Lung (tissue), 12 donors: ENCODE results near the gene LRRC8C. TPM values are rescaled to one million over a fixed set of nuclear protein-coding genes. Genes with fewer than 3 reads are reported as not detected.

Experiments used
- ATAC-seq: fragments of 200-7000 bp; cut with Tn5 transposase; one replicate; pipeline ENCODE4 v1.9.1; 2020; ENCODE audit warnings: moderate number of reproducible peaks; ENCODE audit not compliant: insufficient read depth, low FRiP score
- DNase-seq, 3 donors: peaks; one replicate each; pipeline ENCODE4 v3.0.0-alpha.2; 2013 to 2017
- H3K27ac ChIP-seq, 2 donors: one replicate each; pipeline ENCODE4 v1.5.1; 2013; ENCODE audit warnings: mild to moderate bottlenecking in 2 of 2, moderate library complexity in 2 of 2, control low read depth in 1 of 2, inconsistent platforms in 1 of 2, low read depth in 1 of 2, low read length in 1 of 2
- H3K27me3 ChIP-seq, 3 donors: one replicate each; pipeline ENCODE4 v1.5.1; 2013; ENCODE audit warnings: low read length in 2 of 3; ENCODE audit not compliant: control insufficient read depth in 3 of 3, insufficient read depth in 3 of 3
- H3K36me3 ChIP-seq, 4 donors: one replicate each; pipeline ENCODE4 v1.5.1; 2013; ENCODE audit warnings: low read length in 4 of 4, mild to moderate bottlenecking in 1 of 4, moderate library complexity in 1 of 4; ENCODE audit not compliant: control insufficient read depth in 4 of 4, insufficient read depth in 4 of 4
- H3K4me1 ChIP-seq, 5 donors: one replicate each; pipeline ENCODE4 v1.5.1; 2013; ENCODE audit warnings: low read length in 5 of 5, mild to moderate bottlenecking in 2 of 5, moderate library complexity in 1 of 5; ENCODE audit not compliant: control insufficient read depth in 5 of 5, insufficient read depth in 5 of 5
- H3K4me3 ChIP-seq: one replicate; pipeline ENCODE4 v1.5.1; 2013; ENCODE audit warnings: mild to moderate bottlenecking, control low read depth, moderate library complexity
- H3K9ac ChIP-seq, 2 donors: one replicate each; pipeline ENCODE4 v1.5.1; 2013; ENCODE audit warnings: low read length in 2 of 2, control low read depth in 1 of 2; ENCODE audit not compliant: insufficient read depth in 1 of 2
- H3K9me3 ChIP-seq, 4 donors: one replicate each; pipeline ENCODE4 v1.5.1; 2013; ENCODE audit warnings: low read length in 3 of 4, mild to moderate bottlenecking in 1 of 4, moderate library complexity in 1 of 4; ENCODE audit not compliant: control insufficient read depth in 4 of 4, insufficient read depth in 3 of 4
- CTCF ChIP-seq: IDR thresholded peaks from 2 replicates; pipeline ENCODE4 v1.5.1; 2012; ENCODE audit warnings: mild to moderate bottlenecking; ENCODE audit errors: control extremely low read depth, extremely low read depth
- WGBS, 2 donors: extraction: QIAGEN DNeasy Blood & Tissue Kit; methylation state at CpG; one replicate each; pipeline ENCODE4 v1.1.7; 2013; 5-methylcytosine and 5-hydroxymethylcytosine counted together
- polyA plus RNA-seq, 2 donors: library from polyadenylated mRNA; stranded (reverse); fragments of 200-250 nt; gene quantifications; one replicate each; pipeline ENCODE4 v1.2.1, GENCODE V29; 2013
- total RNA-seq, 2 donors: library from RNA; depleted of rRNA in 1 of 2; stranded (reverse); fragments of >200 nt in 1 of 2; gene quantifications; one replicate each; pipeline ENCODE4 v1.2.1, GENCODE V29; 2014 to 2021
- donor health status: control.
- donor health status: control.
- donor health status: Bipolar disorder and iron deficiency.
- donor health status: healthy.
- donor health status: DM: yes; HTN: yes; CAD: no.

The LRRC8C gene
- total and polyA plus RNA-seq, 4 donors: 3.3 to 11.7 (median 6.9) TPM

DNA sequence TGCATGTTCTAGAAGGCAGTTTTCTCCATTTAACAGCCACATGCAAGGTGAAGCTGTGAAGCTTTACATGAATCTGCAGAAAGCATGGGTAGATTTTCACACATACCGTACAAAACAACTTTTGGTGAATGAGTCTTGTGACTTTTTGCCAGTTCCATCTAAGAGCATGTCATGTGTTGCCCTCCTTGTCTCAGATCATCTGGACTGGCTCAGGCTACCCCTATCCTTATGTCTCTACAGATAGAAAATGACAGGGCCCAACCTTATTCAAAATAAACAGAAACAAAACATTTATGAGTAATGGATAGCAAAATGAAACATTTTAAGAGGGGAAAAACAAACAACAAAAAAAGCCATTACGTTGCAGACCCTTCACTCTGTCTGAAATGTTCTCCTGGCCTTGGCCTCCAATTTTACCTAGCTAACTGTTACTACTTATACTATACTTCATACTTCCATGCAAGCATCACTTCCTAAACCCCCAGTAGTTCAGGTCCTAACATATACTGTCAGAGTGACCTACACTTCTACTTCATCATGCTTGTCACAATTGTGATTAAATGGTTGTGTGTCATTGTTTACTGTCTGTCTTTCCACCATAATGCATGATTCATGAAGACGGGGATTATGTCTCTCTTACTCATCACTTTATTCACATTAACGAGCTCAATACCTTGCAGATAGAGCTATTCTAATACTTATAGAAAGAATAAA, 39.0 kb downstream of the LRRC8C start:
- no peaks in the 10 kb centered on the region for H3K36me3 ChIP-seq
- no peak overlapping the region for H3K4me3 ChIP-seq
- H3K27ac ChIP-seq: no peak overlapping the region
- ATAC-seq (no peak), DNase-seq (no peak)
- H3K27me3 ChIP-seq: no peaks in the 10 kb centered on the region
- WGBS, 2 donors: 72 to 78% methylated on average over 4 of the region's 4 CpGs
- no peak overlapping the region for H3K9ac ChIP-seq
- H3K9me3 ChIP-seq: no peaks in the 10 kb centered on the region
- peaks cover 0 to 27% (median 0%) of the 10 kb centered on the region in 5 donors for H3K4me1 ChIP-seq
- TF ChIP-seq CTCF: no peak

GRCh38 chr1:89672489-89673183, 39.7 kb downstream of the LRRC8C start:
- DNase-seq (no peak), ATAC-seq (no peak)
- 74 to 79% methylated on average over 6 of the region's 6 CpGs for WGBS, 2 donors
- Histone ChIP-seq H3K4me3 (no peak overlapping the region), H3K9me3 (no peaks in the 10 kb centered on the region), H3K9ac (no peak overlapping the region), H3K4me1 (peaks cover 0 to 21% (median 0%) of the 10 kb centered on the region in 5 donors), H3K27me3 (no peaks in the 10 kb centered on the region), H3K27ac (no peak overlapping the region), H3K36me3 (no peaks in the 10 kb centered on the region)
- TF ChIP-seq CTCF: no peak

DNA sequence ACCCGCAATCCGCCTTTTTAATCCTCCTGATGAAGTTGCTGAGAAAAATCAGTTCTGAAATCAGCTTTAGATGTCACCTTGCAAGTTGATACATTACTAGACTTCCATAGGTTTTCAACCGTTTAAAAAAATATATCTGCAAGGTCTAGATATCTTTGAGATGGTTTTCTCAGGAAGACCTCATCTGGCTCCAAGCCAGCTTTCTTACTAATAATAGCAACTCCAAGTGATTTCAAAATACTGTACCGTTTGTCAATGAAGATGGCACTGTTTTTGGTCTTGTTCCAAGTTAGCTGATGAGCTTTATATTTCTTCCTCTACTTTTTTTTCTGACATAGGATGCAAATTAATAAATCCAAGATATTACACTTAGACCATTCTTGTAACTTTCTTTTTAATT, 40.3 kb downstream of the LRRC8C start:
- Histone ChIP-seq H3K4me3 (no peak overlapping the region), H3K27me3 (no peaks in the 10 kb centered on the region), H3K9ac (no peak overlapping the region), H3K36me3 (no peaks in the 10 kb centered on the region), H3K4me1 (peaks cover 0 to 21% (median 0%) of the 10 kb centered on the region in 5 donors), H3K27ac (no peak overlapping the region), H3K9me3 (no peaks in the 10 kb centered on the region)
- no peak for ATAC-seq
- TF ChIP-seq CTCF: no peak
- DNase-seq: no peak
- WGBS, 2 donors: 56 to 63% methylated on average over 4 of the region's 4 CpGs
